Activated CD4-positive, CD25-positive, alpha-beta regulatory T cell treated with anti-CD3 and anti-CD28 coated beads, Interleukin-2, amount 50 U/mL, for 16 hours (primary cell): Measurements from ENCODE around the gene WDFY2.

ENCODE experiments used
- DNase-seq: peaks from one replicate; pipeline ENCODE4 v3.0.0-alpha.2; 2020; ENCODE audit warnings: low read depth, low spot score

The WDFY2 gene

GRCh38 chr13:51733374-51734298 lies 149.4 kb downstream of the WDFY2 start:
- DNase-seq: no peak

DNA sequence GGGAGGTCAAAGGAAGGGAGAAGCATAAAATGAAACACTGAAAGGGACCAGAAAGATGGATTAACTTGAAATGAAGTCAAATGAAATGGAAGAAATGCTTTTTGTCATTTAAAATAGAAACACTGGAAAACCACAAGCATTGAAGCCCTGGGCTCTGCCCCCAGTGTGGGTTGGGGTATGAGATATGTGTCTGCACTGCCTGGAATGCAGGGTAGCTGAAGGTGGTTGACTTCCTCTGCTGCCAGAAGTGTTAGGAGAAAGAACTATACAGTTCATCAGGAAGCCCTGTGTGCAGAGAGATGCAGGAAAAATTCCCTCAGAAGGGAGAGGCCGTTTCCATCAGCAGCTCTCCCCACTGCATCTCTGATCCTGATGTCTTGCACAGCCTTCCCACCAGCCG lies 150.5 kb downstream of the WDFY2 start:
- no peak for DNase-seq

DNA sequence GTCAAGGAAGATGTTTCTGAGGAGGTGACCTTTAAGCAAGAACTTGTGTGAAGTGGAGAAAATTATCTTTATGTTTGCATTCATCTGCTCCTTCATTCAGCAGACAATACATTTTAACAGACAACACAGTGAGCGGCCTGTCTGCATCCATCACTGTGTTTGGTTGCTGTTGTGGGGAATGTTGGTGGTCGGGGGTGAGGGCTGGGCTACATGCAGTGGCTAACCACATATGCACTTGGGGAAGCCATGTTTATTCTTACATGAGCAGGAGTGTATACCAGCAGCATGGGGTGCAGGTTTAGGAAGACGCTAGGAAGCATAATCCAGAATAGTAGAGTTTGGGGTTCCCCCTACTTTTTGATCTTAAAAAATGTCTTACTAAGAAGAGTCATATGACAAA lies 153.3 kb downstream of the WDFY2 start:
- DNase-seq: no peak

DNA sequence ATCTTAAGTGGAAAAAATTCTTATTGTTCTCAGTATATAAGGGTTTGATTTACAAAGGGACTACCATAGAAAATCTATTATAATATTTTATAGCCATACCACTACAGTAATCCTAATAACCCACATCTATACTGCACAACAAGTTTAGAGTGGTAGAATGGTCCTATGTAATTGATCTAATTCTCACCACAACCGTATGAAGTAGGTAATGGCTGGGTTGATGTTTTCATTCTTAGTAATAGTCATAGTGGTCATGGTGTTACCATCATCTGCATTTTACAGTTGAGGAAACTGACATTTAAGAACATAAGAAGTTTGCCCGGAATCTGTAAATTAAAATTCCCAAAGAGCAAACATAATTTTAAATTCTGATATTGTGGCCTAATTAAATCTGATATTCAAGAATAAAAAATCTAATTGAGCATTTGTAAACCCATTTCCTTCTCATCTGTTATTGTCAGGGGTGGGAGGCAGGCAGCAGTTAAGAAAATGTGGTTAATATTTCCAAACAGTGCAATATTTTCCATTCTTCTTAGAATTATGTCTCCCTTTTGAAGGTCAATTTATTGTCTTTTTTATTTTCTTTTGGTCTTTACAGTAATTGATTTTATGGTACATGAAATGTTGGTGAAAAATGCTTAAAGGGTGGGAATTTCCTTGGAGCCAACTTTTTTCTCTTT lies 154.1 kb downstream of the WDFY2 start:
- no peak for DNase-seq

GRCh38 chr13:51739027-51739764 lies 154.9 kb downstream of the WDFY2 start:
- DNase-seq: no peak

- no peak for DNase-seq
Measured at GRCh38 chr13:51740698-51741097, 156.4 kb downstream of the WDFY2 start.

- DNase-seq: no peak
Measured at GRCh38 chr13:51742031-51742430, 157.8 kb downstream of the WDFY2 start.

DNA sequence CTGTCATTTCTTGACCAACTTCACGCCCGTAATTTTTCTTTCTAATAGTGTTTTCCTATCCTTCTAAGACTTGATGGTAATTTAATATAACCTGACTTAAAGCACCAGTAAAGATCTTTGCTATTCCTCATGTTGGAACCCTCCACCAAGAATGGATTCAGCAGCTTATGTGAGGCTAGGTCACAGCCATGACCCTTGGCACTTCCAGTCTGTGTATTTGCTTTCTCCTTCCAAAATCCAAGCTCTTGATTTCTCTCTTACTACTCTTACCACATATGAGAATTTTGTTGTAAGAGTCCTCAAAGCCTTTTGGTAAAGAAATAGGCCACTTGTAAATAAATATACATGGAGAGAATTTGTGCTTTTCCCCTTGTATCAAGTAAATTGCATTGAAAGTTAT lies 158.3 kb downstream of the WDFY2 start:
- no peak for DNase-seq

DNA sequence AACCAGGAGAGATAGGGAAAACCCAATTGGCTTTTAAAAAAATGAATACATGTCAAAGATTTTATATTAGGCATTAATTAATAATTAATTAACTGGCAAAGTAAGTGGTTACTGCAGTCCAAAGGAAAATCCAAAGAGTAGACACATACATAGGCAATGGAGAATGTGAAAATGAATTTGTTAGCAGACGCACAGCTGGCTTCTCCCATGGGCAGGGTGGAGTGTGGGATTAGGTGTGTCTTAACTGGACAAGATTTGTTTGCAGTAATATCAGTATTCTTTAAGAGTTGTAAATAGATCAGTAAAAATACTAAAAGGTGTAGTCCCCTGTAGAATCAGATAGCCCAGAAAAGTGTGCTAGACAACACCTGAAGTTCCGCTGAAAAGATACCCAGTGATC lies 161.0 kb downstream of the WDFY2 start:
- no peak for DNase-seq

DNA sequence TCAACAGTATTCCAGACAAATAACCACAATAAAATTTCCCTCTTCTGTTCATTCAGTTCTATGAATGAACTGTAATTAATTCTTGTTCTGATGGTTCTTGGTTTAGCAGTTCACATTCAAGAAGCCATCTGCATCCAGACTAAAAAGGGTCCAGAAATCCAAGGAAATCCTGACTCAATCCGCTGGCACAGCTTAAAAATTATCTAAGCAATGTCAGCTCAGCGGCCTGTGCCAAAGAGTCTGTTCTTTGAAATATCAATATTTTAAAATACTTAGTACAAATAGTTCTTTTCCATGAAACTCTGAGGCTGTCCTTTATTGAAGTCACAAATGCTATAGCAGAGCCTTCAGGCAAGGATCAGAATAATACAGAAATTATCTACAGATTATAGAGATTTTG lies 162.5 kb downstream of the WDFY2 start:
- no peak for DNase-seq

DNA sequence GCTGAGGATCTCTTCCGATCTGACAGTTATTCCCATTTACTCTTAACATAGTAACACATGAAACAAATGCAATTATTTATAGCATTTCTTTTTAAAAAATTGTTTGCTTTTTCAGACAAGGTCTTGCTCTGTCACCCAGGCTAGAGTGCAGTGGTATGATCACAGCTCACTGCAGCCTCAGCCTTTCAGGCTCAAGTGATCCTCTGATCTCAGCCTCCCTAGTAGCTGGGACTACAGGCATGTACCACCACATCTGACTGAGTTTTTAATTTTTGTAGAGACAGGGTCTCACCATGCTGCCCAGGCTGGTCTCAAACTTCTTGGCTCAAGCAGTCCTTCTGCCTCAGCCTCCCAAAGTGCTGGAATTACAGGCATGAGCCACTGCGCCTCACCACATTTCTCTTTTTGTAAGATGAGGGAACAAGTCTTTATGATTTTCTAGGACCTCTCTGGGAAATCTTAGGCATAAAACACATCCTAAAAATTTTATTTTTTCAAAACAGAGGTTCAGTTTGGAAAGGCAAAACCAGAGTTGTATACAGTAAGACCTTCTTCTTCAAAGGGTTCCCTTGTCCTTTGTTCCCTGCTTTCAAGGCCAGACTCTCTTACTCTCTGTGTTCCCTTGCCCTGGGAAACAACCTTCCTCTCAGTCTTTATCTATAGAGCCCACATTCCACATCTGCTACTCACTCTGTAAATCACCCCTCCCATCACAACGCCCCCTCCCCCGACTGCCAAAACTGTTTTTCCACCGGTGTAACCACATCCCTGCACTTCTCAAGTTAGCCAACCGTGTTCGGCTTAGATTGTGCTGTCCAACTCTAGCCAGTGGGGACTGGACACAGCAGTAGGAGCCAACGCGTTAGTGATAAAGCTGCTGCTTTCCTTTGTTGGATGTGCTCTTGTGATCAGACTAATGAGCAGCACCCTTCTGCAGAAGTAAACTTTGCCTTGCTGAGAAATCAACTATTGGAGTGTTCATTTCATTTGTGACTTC lies 163.5 kb downstream of the WDFY2 start:
- DNase-seq: no peak

- DNase-seq: no peak
Measured at GRCh38 chr13:51756651-51757050, 172.4 kb downstream of the WDFY2 start.

- DNase-seq: no peak
Measured at GRCh38 chr13:51758691-51759090, 174.4 kb downstream of the WDFY2 start.

- no peak for DNase-seq
Measured at GRCh38 chr13:51759240-51759639, 175.0 kb downstream of the WDFY2 start.

DNA sequence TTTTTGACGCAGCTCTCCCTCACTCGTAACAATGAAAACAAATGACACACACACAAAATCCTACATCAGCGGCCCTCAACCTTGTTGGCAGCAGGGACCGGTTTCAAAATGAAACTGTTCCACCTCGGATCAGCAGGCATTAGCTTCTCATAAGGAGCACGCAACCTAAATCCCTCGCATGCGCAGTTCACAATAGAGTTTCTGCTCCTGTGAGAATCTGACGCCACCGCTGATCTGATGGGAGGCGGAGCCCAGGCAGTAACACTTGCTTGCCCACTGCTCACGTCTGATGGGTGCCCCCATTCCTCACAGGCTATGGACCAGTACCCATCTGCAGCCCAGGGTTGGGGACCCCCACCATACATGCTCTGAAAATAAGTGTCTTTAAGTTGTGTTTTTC lies 176.3 kb downstream of the WDFY2 start:
- no peak for DNase-seq

- no peak for DNase-seq
Measured at GRCh38 chr13:51761643-51762350, 177.5 kb downstream of the WDFY2 start.

- DNase-seq: no peak
Measured at GRCh38 chr13:51763486-51763885, 179.2 kb downstream of the WDFY2 start.

GRCh38 chr13:51764184-51765141 lies 180.2 kb downstream of the WDFY2 start:
- peak; percentile 39 for DNase-seq

DNA sequence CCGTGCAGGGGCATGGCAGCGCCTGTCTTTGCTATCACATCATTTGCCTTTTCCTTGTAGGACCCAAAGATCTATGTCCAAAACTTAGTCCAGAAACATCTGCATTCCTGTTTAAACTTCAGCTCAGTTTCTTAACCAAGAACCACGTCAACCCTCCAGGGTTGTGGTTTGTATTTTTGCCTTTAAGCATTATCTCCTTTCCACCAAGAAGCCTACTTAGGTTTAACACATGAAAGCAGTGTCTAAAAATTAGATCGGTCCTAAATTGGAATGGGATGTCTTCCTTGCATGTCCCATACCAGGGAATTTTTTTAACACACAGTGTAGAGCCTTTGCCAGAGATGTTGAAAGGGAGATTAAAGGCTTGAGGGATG lies 180.9 kb downstream of the WDFY2 start:
- DNase-seq: no peak
